HUES64 (cell line): Measurements from ENCODE around the gene MN1.

Source experiments
- H3K27ac ChIP-seq: 2 replicates; pipeline ENCODE4 v1.7.0; 2013; ENCODE audit warnings: low read depth, low read length, inconsistent platforms
- H3K27me3 ChIP-seq: 2 replicates; pipeline ENCODE4 v1.6.1; 2013; ENCODE audit warnings: mild to moderate bottlenecking, low read length; ENCODE audit not compliant: insufficient read depth
- H3K36me3 ChIP-seq: 2 replicates; pipeline ENCODE4 v1.6.1; 2013; ENCODE audit warnings: mild to moderate bottlenecking, low read length; ENCODE audit not compliant: insufficient read depth
- H3K4me1 ChIP-seq: 2 replicates; pipeline ENCODE4 v1.6.1; 2013; ENCODE audit warnings: mild to moderate bottlenecking, low read length, moderate library complexity; ENCODE audit not compliant: insufficient read depth
- H3K4me3 ChIP-seq: 2 replicates; pipeline ENCODE4 v1.5.1; 2013; ENCODE audit warnings: mild to moderate bottlenecking, low read length, moderate library complexity
- H3K9ac ChIP-seq: 2 replicates; pipeline ENCODE4 v1.6.1; 2013; ENCODE audit warnings: mild to moderate bottlenecking, low read depth, low read length
- H3K9me3 ChIP-seq: 2 replicates; pipeline ENCODE4 v1.6.1; 2013; ENCODE audit warnings: low read depth, low read length; ENCODE audit not compliant: insufficient read depth
- WGBS: fragments of 150-250, 120-280 bp; methylation state at CpG from one replicate; pipeline ENCODE4 v1.1.7; 2013; ENCODE audit warnings: missing lambda C conversion rate; 5-methylcytosine and 5-hydroxymethylcytosine counted together

MN1 gene

GRCh38 chr22:27798511-27799014, 3.0 kb downstream of the MN1 start:
- H3K9ac ChIP-seq, result no peak overlapping the region
- WGBS, result 54% methylated on average over 44 of the region's 44 CpGs
- H3K9me3 ChIP-seq, result no peaks in the 10 kb centered on the region
- no peaks in the 10 kb centered on the region for H3K36me3 ChIP-seq
- peaks cover 74% of the 10 kb centered on the region for H3K27me3 ChIP-seq
- no peak overlapping the region for H3K27ac ChIP-seq
- H3K4me1 ChIP-seq, result peaks cover 47% of the 10 kb centered on the region
- H3K4me3 ChIP-seq, result peak overlapping the region; percentile 27

DNA sequence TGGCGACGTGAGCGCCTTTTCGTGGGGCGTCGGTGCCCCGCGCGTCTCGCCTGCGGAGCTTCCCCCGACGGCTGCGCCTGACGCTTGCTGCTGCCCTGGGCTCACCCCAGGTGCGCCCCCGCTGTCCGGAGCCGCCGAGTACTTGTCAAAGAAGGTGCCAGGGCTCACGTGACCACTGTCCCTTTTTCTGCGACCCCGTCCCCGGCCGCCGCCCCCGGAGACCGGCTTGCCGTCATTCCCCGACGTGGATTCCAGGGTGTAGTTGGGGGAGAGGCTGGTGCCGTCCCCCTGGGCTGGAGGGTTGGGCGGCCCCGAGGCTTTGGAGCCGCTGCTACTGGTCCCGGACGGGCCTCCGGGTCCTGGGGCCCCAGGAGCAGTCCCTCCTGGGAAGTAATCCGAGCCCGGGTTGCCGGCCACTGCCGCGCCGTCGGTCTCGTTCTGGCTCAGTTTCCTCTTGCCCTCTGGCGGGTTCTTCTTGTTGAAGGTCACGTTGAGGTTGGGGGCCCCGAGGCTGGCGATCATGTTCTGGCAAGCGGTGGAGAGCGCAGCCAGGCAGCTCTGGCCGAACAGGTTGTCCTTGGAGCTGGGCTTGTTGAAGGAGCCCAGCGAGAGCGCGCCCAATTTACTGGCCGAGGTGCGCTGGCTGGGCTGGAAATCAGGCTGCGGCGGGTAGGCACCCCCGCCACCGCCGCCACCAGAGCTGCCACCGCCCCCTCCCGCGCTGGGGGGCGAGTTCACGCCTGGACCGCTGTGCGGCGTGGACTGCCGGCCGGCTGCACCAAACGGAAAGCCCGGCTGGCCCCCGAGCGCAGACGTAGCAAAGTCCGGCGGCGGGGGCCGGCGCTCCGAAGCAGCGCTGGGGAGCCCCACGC, 3.8 kb downstream of the MN1 start:
- no peak overlapping the region for H3K9ac ChIP-seq
- no peaks in the 10 kb centered on the region for H3K9me3 ChIP-seq
- WGBS, result 56% methylated on average over 86 of the region's 86 CpGs
- peaks cover 47% of the 10 kb centered on the region for H3K4me1 ChIP-seq
- no peaks in the 10 kb centered on the region; the same call in 1 of the 2 replicates for H3K36me3 ChIP-seq
- H3K27ac ChIP-seq, result no peak overlapping the region
- H3K4me3 ChIP-seq, result peak overlapping the region; percentile 27
- H3K27me3 ChIP-seq, result peaks cover 70% of the 10 kb centered on the region

- Histone ChIP-seq H3K4me1 (peaks cover 50% of the 10 kb centered on the region), H3K27me3 (peaks cover 62% of the 10 kb centered on the region), H3K27ac (no peak overlapping the region), H3K9me3 (no peaks in the 10 kb centered on the region), H3K9ac (no peak overlapping the region), H3K36me3 (no peaks in the 10 kb centered on the region; the same call in 1 of the 2 replicates), H3K4me3 (peak overlapping the region; percentile 27; the same call in 1 of the 2 replicates)
- WGBS, result 82% methylated on average over 55 of the region's 55 CpGs
These were observed 4.6 kb downstream of the MN1 start for GRCh38 chr22:27796829-27797519.

- Histone ChIP-seq H3K36me3 (no peaks in the 10 kb centered on the region; the same call in 1 of the 2 replicates), H3K9me3 (no peaks in the 10 kb centered on the region), H3K27me3 (peaks cover 66% of the 10 kb centered on the region), H3K27ac (no peak overlapping the region), H3K9ac (no peak overlapping the region), H3K4me1 (peaks cover 61% of the 10 kb centered on the region), H3K4me3 (peak overlapping the region; percentile 42)
- WGBS, result 37% methylated on average over 14 of the region's 15 CpGs
These were observed 5.6 kb downstream of the MN1 start for GRCh38 chr22:27795696-27796517.

DNA sequence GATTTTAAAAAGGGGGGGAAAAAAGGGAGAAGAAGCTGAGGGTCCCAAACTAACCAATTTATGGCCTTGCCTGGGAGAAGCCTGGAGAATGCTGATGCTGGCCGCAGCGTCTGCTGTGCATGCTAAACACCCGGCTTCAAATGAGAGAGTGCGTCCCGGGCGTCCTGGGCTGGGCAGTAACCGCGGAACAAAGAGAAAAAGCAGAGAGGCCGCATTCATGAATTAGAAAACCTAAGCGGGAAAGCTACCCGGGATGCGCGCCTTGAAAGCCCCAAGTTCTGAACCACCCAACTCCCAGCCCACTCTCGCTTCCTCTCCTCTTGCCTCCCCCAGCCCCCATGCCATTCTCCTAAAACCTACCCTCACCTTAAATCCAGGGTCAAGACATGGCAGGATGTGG, 6.5 kb downstream of the MN1 start:
- no peaks in the 10 kb centered on the region; the same call in 1 of the 2 replicates for H3K36me3 ChIP-seq
- peak overlapping the region; percentile 42 for H3K4me3 ChIP-seq
- WGBS, result 2% methylated on average over 14 of the region's 14 CpGs
- H3K27me3 ChIP-seq, result peaks cover 59% of the 10 kb centered on the region
- peak overlapping the region; percentile 25; the same call in 1 of the 2 replicates for H3K9ac ChIP-seq
- H3K9me3 ChIP-seq, result no peaks in the 10 kb centered on the region
- H3K4me1 ChIP-seq, result peaks cover 68% of the 10 kb centered on the region
- H3K27ac ChIP-seq, result peak overlapping the region; percentile 24; the same call in 1 of the 2 replicates

GRCh38 chr22:27794226-27794625, 7.3 kb downstream of the MN1 start:
- peak overlapping the region; percentile 42 for H3K4me3 ChIP-seq
- no peaks in the 10 kb centered on the region; the same call in 1 of the 2 replicates for H3K36me3 ChIP-seq
- peak overlapping the region; percentile 26; the same call in 1 of the 2 replicates for H3K27ac ChIP-seq
- no peaks in the 10 kb centered on the region for H3K9me3 ChIP-seq
- peaks cover 51% of the 10 kb centered on the region for H3K27me3 ChIP-seq
- no peak overlapping the region for H3K9ac ChIP-seq
- peaks cover 62% of the 10 kb centered on the region for H3K4me1 ChIP-seq
- 26% methylated on average over 5 of the region's 5 CpGs for WGBS

DNA sequence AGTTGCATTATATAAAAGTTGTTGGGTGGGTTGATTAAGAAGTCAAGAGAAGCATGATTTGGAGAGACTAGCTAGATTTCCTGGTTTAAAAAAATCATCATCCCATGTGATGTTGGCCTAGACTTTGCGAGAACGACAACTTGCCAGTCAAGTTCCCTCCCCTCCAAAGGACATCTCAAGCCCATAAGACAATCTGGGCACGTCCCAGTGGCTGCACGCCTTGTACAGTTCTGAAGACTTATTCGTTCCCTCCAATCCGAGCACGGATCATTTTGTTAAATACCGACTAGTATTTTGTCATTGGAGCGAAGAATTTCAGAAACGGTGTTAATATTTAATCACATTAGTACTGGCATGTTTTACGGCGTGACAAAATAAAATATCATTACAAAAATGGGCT, 8.0 kb downstream of the MN1 start:
- no peak overlapping the region for H3K4me3 ChIP-seq
- H3K36me3 ChIP-seq, result no peaks in the 10 kb centered on the region; the same call in 1 of the 2 replicates
- no peak overlapping the region for H3K9ac ChIP-seq
- H3K4me1 ChIP-seq, result peaks cover 59% of the 10 kb centered on the region
- H3K27me3 ChIP-seq, result peaks cover 44% of the 10 kb centered on the region
- no peak overlapping the region for H3K27ac ChIP-seq
- WGBS, result 89% methylated on average over 12 of the region's 12 CpGs
- H3K9me3 ChIP-seq, result no peaks in the 10 kb centered on the region

DNA sequence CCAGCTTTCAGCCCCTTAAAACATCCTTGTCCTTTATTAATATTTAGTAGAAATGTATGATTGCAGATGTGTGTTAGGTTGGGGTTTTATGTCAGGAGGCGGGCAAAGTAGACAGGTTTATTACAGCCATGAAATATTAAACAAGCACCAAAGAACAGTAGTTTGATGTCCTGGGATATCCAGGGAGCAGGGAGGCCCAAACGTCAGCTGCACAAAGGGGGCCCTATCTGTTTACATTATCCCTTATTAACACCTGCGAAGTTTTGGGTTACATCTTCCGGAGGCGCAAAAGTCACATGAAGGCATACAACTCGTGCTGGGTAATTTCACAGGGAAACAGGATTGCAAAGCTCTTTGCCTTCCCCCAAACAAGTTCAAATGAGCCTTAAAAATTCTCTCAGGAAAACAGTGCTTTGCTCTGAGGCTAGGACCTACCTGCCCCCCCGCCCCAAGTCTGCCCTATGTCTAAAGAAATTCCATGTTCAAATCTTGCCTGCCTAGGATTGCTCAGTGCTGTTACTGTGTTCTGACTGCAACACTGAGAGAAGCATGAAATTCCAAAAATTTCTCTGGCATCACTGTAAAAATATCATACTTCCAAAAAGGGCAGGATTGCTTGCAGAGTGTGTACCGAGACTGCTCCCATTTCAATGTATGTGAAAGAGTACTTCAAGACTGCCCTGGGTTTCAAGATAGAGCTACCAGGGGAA, 8.9 kb downstream of the MN1 start:
- peaks cover 35% of the 10 kb centered on the region for H3K27me3 ChIP-seq

GRCh38 chr22:27791859-27792241, 9.7 kb downstream of the MN1 start:
- H3K36me3 ChIP-seq, result no peaks in the 10 kb centered on the region; the same call in 1 of the 2 replicates
- H3K4me3 ChIP-seq, result no peak overlapping the region
- H3K27ac ChIP-seq, result no peak overlapping the region
- peaks cover 59% of the 10 kb centered on the region for H3K4me1 ChIP-seq
- H3K9me3 ChIP-seq, result no peaks in the 10 kb centered on the region
- 100% methylated on average over 1 of the region's 3 CpGs for WGBS
- peaks cover 27% of the 10 kb centered on the region for H3K27me3 ChIP-seq
- no peak overlapping the region for H3K9ac ChIP-seq

More for the DNA sequence above, 8.9 kb downstream of the MN1 start:
- no peaks in the 10 kb centered on the region for H3K9me3 ChIP-seq
- no peaks in the 10 kb centered on the region; the same call in 1 of the 2 replicates for H3K36me3 ChIP-seq
- H3K4me3 ChIP-seq, result no peak overlapping the region
- H3K9ac ChIP-seq, result no peak overlapping the region
- 66% methylated on average over 8 of the region's 8 CpGs for WGBS
- no peak overlapping the region for H3K27ac ChIP-seq
- peaks cover 59% of the 10 kb centered on the region for H3K4me1 ChIP-seq
